GM12801 (cell line): ENCODE data around the gene S100A12.

Source experiments
- CTCF ChIP-seq: IDR thresholded peaks from one replicate; pipeline ENCODE4 v1.5.1; 2011; ENCODE audit warnings: control low read depth; ENCODE audit not compliant: insufficient read length; ENCODE audit errors: extremely low read depth

Gene S100A12

DNA sequence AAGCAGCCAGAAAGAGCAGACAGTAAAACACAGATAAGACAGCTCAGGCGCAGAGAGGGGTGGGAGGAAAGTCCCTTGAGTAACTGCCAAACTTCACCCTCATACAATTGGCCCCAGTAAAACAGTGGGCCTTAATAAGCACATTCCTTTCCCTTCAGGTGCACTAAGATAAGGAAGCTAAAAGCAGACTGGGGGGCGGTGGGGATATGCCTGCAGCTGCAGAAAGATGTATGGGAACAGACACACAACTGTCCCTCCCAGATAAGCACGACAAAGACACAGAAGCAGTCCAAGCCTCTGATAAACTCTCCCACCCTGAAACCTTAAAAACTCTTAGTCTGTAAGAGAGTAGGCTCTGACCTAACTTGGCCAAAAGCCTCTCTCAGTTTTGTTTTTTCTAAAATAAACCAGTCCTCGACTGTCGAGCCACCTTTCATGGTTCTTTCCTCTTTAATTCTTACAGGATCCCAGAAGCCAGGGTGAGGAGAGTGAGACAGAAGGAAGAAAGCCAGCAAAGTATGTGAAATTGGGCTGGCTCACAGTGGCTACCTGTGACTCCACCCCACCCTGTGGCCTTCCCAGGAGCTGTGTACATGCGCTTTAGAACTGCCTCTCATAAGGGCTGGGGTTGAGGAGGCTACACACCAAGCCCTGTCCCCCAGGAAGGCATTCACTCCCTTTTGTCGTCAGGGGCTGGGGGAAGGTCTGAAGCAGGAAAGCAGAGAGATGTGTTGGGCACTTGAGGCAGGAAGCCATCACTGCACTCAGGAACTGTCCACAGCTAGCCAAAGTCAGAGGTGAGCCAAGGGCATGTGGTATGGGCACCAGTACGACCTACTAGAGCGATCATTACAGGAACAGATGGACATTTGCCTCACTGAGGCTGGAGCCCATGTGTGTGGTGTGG, 31.4 kb downstream of the S100A12 start:
- TF ChIP-seq CTCF, result no peak

DNA sequence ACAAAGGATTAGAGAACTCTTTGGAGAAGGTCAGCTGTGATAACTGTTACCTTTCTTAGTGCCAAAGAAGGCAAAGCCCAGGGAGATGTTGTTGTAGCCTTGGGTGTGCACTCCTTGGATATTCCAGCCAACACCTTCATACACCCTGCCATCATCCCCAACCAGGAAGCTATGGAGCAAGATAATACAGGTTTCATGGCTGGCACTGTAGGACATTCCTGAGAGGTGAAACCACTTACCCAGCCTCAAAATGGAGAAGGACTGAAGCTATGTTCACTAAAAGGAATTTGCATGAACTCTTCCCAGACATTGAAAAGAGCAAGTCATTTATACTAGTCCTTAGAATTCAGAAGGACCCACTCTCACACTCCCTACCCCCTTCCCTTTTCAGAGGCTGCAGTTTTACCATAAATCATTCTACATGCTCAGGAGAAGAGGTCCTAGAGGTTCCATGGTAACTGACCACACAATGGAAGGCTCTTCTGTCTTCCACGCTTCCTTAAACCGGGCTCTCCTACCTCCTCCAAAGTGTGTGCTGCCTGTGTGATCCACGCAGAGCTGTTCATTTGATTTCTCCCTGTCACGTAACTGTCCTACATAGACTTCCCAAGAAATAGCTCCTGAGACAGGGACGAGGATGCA, 32.3 kb downstream of the S100A12 start:
- no peak for TF ChIP-seq CTCF

DNA sequence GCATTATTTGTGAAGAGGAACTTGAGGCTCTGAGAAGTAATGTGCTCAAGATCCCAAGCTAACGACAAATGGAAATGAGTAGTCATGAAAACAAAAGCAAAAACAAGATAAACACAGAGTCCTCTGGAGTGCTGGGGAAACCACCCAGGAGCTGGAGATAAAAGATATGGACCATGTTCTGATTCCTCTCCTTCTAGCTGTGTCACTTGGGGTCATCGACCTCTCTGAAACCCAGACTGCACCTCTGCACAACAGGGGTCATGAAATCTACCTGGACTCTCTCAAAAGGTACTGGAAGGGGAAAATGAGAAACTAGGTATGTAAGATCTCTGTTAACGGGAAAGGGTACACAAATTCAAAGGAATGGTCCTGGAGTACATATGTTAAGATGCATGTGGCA, 33.2 kb downstream of the S100A12 start:
- no peak for TF ChIP-seq CTCF

GRCh38 chr1:153341431-153341934, 33.9 kb downstream of the S100A12 start:
- no peak for TF ChIP-seq CTCF

DNA sequence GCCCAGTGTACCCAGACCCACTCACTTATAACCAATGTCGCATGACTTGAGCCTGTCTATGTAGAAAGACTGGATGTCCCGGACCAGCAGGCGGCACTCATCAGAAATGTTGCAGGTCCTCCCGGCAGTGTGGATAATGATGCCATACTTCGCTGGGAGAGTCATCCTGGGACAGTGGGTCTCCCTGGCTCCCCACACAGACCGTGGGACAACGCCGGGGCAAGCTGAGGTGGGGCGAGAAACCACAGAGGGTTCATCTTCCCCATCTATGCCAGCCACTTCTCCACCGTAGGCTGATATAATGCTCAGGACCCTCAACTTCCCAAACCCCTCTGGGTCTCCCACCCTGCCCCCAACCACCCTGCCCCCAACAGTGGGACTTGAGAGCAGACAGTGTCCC, 35.1 kb downstream of the S100A12 start:
- no peak for TF ChIP-seq CTCF

GRCh38 chr1:153339802-153340201, 35.6 kb downstream of the S100A12 start:
- TF ChIP-seq CTCF, result no peak

DNA sequence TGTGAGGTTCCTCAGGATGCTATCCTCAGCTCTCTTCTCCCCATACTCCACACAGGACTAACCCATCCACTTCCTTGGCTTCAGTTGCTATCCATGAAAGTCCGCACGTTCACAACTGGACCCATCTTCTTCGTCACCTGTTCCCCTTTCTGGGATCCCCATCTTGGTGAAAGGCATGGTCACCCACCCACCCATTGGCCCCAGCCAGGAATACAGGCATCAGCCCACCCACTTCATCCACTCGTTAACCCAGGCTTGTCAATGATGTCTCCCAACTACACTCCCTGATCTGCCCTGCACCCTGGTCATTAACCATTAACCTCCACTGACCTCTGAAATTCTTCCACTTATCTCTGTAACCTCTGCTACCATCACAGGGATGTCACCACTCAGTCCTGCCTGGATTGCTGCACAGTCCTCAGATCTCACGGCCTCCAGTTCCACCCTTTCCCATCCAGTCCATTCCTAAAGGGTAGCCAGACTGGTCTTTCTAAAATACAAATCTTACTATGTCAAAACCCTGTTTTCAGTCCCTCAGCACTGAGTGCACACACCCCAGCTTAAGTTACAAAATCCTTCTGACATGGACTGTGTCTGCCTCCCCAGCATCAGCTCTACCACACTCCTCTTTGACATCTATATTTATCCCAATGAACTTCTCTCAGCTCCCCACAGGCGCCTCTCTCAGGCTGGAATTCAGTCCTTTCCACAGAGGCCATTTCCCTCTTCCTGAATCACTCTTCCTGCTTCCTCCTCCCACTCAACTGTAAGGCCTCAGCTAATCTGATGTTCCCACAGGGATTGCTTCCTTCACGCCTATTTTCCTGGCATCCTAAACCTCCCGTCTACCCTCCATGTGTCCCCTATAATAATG, 37.2 kb downstream of the S100A12 start:
- TF ChIP-seq CTCF, result no peak
